ENCODE data around the gene BOK.
"Not testable (repeated sequence)": the region's sequence is repeated elsewhere in the genome, so short reads cannot be mapped to it uniquely, and the experiment has no call there.

The BOK gene

GRCh38 chr2:241571821-241572620 lies 13.5 kb downstream of the BOK start:
- H3K36me3 ChIP-seq: no peaks in the 10 kb centered on the region
- no peak for TF ChIP-seq CTCF (IDR thresholded peaks at IDR 0.05)
- no peak overlapping the region for H3K27ac ChIP-seq
- H3K4me1 ChIP-seq (ENCODE audit: control insufficient read depth in 1 of 2, insufficient read depth in 1 of 2, low read depth in 1 of 2, low read length in 1 of 2): no peaks in the 10 kb centered on the region
- H3K27me3 ChIP-seq: no peaks in the 10 kb centered on the region
- no peaks in the 10 kb centered on the region for H3K9me3 ChIP-seq
- H3K4me3 ChIP-seq (ENCODE audit: low read depth in 1 of 2, low read length in 1 of 2): no peak overlapping the region

GRCh38 chr2:241572915-241573651 lies 14.5 kb downstream of the BOK start:
- H3K27me3 ChIP-seq; H3K36me3 ChIP-seq; H3K4me1 ChIP-seq (ENCODE audit: control insufficient read depth in 1 of 2, insufficient read depth in 1 of 2, low read depth in 1 of 2, low read length in 1 of 2): not testable (repeated sequence)

GRCh38 chr2:241573741-241574140 lies 15.2 kb downstream of the BOK start:
- H3K4me3 ChIP-seq (ENCODE audit: low read depth in 1 of 2, low read length in 1 of 2): no peak overlapping the region
- no peaks in the 10 kb centered on the region for H3K4me1 ChIP-seq (ENCODE audit: control insufficient read depth in 1 of 2, insufficient read depth in 1 of 2, low read depth in 1 of 2, low read length in 1 of 2)
- H3K9me3 ChIP-seq: no peaks in the 10 kb centered on the region
- no peak overlapping the region for H3K27ac ChIP-seq
- no peaks in the 10 kb centered on the region for H3K36me3 ChIP-seq
- TF ChIP-seq CTCF (IDR thresholded peaks at IDR 0.05): no peak
- H3K27me3 ChIP-seq: no peaks in the 10 kb centered on the region

More at GRCh38 chr2:241572915-241573651, 14.5 kb downstream of the BOK start:
- H3K9me3 ChIP-seq; H3K27ac ChIP-seq; H3K4me3 ChIP-seq (ENCODE audit: low read depth in 1 of 2, low read length in 1 of 2): not testable (repeated sequence)

- Histone ChIP-seq H3K4me1 (ENCODE audit: control insufficient read depth in 1 of 2, insufficient read depth in 1 of 2, low read depth in 1 of 2, low read length in 1 of 2) (no peaks in the 10 kb centered on the region), H3K27me3 (no peaks in the 10 kb centered on the region), H3K27ac (no peak overlapping the region), H3K4me3 (ENCODE audit: low read depth in 1 of 2, low read length in 1 of 2) (no peak overlapping the region), H3K36me3 (no peaks in the 10 kb centered on the region), H3K9me3 (no peaks in the 10 kb centered on the region)
- no peak for TF ChIP-seq CTCF (IDR thresholded peaks at IDR 0.05)
Observed at GRCh38 chr2:241574911-241575623, 16.5 kb downstream of the BOK start.

DNA sequence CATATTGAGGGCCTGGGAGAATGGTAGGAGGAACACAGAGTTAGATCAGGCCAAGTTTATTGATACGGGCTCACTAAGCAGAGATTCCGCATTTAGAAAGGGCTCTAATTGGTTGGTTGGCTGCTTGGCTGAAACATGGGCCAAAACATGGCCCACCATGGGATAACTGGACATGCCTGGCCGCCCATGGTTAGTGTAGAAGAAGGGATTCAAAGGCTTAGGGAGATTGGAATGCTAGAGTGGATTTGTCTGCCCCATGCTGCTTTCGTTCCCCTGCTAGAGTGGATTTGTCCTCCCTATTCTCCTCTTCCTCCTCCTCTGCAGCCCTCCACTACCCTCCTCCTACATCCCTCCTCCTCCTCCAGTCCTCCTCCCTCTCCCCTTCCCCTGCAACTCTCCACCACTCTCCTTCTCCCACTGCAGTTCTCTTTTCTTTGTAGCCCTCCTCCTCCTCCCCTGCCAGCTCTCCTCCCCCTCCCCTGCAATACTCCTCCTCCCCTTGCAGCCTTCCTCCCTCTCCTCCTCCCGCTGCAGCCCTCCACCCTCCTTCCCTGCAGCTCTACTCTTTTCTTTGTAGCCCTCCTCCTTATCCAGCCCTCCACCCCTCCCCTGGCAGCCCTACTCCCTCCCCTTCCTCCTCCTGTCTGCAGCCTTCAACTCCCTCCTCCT lies 17.2 kb downstream of the BOK start:
- H3K4me3 ChIP-seq (ENCODE audit: low read depth in 1 of 2, low read length in 1 of 2): no peak overlapping the region
- H3K9me3 ChIP-seq: peaks cover under 1% of the 10 kb centered on the region

More for the DNA sequence above, 17.2 kb downstream of the BOK start:
- no peaks in the 10 kb centered on the region for H3K27me3 ChIP-seq
- H3K4me1 ChIP-seq (ENCODE audit: control insufficient read depth in 1 of 2, insufficient read depth in 1 of 2, low read depth in 1 of 2, low read length in 1 of 2): no peaks in the 10 kb centered on the region
- no peak for TF ChIP-seq CTCF (IDR thresholded peaks at IDR 0.05)
- no peak overlapping the region for H3K27ac ChIP-seq
- H3K36me3 ChIP-seq: no peaks in the 10 kb centered on the region
